Neural cell (in vitro differentiated cells): ENCODE results near the gene IFNA21.
"Not testable (repeated sequence)": the region's sequence is repeated elsewhere in the genome, so short reads cannot be mapped to it uniquely, and the experiment has no call there.

Experiments
- EP300 ChIP-seq: fragments of 450-650 bp; conservative IDR thresholded peaks from 2 replicates; pipeline ENCODE4 v1.6.1; 2014; ENCODE audit warnings: antibody characterized with exemption, mild to moderate bottlenecking, moderate library complexity; ENCODE audit not compliant: poor library complexity, severe bottlenecking
- EZH2 ChIP-seq: fragments of 200-600, 300-800 bp; shearing (Covaris generic), sonication (generic); IDR thresholded peaks from 2 replicates; pipeline ENCODE4 v1.6.1; 2014; ENCODE audit warnings: antibody characterized with exemption, low read length, borderline replicate concordance, mild to moderate bottlenecking; ENCODE audit not compliant: insufficient read depth, poor library complexity, severe bottlenecking
- POLR2AphosphoS5 ChIP-seq: IDR thresholded peaks from 2 replicates; pipeline ENCODE4 v1.6.1; 2012
- RAD21 ChIP-seq: fragments of 450-650 bp; conservative IDR thresholded peaks from 2 replicates; pipeline ENCODE4 v1.6.1; 2014; ENCODE audit warnings: antibody characterized with exemption, mild to moderate bottlenecking, moderate library complexity
- TF ChIP-seq, protein P1 (sequence below): fragments of 450-650 bp; IDR thresholded peaks from 2 replicates; pipeline ENCODE4 v1.5.1; 2014; ENCODE audit warnings: antibody characterized with exemption, mild to moderate bottlenecking, moderate library complexity; ENCODE audit not compliant: poor library complexity, severe bottlenecking
- TF ChIP-seq, protein P2 (sequence below): IDR thresholded peaks from 2 replicates; pipeline ENCODE4 v1.6.1; 2012; ENCODE audit warnings: borderline replicate concordance

DNA sequence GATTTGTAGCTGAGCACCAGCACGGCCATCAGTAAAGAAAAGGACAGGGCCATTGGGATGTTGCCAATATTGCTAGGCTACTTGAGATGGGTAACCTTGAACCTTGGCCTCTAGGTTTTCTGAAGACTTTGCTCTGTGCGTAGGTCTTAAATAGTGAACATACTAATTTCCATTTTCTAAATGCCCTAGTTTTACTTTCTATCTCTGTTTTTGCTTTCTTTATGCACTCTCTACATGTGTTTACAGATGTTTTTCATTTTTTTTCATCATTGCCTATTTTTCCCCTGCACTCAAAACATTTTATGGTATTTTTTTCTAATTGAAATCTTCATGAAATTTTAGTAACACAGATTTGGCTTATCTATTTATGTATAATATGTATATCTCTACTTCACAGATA is at the start of gene IFNA21:
- TF ChIP-seq, protein P1, sequence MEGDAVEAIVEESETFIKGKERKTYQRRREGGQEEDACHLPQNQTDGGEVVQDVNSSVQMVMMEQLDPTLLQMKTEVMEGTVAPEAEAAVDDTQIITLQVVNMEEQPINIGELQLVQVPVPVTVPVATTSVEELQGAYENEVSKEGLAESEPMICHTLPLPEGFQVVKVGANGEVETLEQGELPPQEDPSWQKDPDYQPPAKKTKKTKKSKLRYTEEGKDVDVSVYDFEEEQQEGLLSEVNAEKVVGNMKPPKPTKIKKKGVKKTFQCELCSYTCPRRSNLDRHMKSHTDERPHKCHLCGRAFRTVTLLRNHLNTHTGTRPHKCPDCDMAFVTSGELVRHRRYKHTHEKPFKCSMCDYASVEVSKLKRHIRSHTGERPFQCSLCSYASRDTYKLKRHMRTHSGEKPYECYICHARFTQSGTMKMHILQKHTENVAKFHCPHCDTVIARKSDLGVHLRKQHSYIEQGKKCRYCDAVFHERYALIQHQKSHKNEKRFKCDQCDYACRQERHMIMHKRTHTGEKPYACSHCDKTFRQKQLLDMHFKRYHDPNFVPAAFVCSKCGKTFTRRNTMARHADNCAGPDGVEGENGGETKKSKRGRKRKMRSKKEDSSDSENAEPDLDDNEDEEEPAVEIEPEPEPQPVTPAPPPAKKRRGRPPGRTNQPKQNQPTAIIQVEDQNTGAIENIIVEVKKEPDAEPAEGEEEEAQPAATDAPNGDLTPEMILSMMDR: not testable (repeated sequence)
- not testable (repeated sequence) for TF ChIP-seq RAD21, EP300, EZH2, POLR2AphosphoS5
- TF ChIP-seq, protein P2, sequence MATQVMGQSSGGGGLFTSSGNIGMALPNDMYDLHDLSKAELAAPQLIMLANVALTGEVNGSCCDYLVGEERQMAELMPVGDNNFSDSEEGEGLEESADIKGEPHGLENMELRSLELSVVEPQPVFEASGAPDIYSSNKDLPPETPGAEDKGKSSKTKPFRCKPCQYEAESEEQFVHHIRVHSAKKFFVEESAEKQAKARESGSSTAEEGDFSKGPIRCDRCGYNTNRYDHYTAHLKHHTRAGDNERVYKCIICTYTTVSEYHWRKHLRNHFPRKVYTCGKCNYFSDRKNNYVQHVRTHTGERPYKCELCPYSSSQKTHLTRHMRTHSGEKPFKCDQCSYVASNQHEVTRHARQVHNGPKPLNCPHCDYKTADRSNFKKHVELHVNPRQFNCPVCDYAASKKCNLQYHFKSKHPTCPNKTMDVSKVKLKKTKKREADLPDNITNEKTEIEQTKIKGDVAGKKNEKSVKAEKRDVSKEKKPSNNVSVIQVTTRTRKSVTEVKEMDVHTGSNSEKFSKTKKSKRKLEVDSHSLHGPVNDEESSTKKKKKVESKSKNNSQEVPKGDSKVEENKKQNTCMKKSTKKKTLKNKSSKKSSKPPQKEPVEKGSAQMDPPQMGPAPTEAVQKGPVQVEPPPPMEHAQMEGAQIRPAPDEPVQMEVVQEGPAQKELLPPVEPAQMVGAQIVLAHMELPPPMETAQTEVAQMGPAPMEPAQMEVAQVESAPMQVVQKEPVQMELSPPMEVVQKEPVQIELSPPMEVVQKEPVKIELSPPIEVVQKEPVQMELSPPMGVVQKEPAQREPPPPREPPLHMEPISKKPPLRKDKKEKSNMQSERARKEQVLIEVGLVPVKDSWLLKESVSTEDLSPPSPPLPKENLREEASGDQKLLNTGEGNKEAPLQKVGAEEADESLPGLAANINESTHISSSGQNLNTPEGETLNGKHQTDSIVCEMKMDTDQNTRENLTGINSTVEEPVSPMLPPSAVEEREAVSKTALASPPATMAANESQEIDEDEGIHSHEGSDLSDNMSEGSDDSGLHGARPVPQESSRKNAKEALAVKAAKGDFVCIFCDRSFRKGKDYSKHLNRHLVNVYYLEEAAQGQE: not testable (repeated sequence)
